NCI-H2196 (cell line): ENCODE measurements around the gene SEMA6D.

Experiments
- DNase-seq: peaks from one replicate; lab custom pipeline; 2025; ENCODE audit not compliant: unreplicated experiment; lab: John Stamatoyannopoulos, UW

Gene SEMA6D

DNA sequence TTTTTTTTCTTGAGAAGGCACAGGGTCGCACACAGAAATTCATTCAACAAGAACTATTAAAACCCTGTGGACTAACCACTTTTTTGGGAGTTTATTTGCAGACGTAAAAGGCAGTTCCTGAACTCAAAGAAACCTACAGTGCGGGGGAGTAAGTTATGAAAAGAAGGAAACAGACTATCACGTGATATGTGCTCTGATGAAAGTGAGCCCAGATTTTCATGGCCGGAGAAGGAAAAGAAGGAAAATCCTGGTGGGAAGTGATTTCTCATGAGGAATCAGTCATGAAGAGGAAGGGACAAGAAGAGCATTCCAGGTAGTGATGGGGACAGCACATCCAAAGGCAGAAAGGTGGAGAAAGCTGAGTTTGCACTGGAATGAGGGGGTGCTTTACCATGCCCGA is 26.1 kb downstream of the SEMA6D start:
- DNase-seq = no peak

GRCh38 chr15:47743886-47744285 is 26.6 kb downstream of the SEMA6D start:
- DNase-seq = no peak

GRCh38 chr15:47744496-47744895 is 27.2 kb downstream of the SEMA6D start:
- no peak for DNase-seq

DNA sequence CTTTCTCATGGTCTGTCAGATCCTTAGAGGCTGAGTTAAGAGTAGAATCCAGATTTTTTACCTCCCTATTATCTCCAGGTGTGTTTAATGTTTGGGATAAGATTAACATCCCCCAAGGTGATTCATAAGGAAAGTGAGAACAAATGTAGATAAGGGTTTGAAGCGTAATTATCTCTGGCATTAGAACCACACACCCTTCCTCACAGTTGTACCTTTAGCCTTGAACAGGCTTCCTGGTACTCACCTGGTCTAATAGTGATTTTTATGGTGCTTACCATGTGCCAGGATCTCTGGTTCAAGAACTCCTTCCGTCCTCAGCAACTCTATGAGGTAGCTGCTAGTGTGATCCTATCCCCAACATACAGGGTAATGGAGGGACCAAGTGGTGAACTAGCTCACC is 27.7 kb downstream of the SEMA6D start:
- DNase-seq = no peak

DNA sequence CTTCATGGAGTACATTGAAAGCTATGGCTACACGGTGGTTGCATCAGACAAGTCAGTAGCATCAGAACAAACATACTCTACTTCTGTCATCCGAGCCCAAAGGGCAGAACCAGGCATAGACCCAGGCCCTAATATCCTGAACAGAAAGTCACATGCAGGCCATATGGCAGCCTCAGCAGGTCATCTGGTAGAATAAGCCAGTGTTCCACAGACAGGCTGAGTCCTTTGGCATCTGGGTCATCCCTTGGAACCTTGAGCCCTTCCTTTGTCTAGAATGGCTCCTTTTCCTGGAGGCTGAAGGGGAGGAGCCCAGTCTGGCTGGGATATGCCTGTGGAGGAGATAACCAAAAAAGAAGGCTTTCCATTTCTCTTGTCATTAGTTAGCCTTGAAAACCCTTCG is 29.2 kb downstream of the SEMA6D start:
- no peak for DNase-seq

DNA sequence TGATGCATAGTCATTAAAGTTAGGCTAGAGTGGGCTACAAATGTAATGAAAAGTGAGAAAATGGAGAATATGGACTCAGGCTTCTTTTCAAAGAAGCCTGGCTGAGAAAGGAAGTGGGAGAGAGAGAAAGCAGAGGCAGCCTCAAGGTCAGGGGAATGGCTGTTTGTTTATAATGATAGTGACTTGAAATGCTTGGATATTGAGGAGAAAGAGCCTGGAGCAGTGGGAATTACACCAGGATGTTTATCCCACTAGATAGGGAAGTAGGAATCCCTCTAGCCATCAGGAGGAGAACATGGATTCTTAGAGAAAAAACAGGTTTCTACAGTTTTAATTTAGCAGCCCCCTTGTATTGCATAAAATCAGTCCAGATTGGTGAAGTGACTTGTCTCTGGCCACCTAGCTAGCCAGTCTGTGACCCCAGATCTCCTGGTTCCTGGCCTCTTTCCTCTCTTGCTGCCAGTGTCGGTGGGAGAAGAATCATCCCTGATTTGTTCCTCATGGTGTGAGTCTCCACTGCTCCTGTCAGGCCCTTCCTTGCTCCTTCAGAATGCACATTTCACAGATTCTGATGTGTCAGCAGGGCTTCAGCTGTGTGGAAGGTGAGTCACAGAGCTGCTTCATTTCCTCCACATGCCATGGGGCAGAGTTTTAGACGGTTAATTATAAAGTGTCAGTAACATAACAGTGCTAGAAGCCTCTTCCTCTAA is 32.9 kb downstream of the SEMA6D start:
- DNase-seq = no peak

DNA sequence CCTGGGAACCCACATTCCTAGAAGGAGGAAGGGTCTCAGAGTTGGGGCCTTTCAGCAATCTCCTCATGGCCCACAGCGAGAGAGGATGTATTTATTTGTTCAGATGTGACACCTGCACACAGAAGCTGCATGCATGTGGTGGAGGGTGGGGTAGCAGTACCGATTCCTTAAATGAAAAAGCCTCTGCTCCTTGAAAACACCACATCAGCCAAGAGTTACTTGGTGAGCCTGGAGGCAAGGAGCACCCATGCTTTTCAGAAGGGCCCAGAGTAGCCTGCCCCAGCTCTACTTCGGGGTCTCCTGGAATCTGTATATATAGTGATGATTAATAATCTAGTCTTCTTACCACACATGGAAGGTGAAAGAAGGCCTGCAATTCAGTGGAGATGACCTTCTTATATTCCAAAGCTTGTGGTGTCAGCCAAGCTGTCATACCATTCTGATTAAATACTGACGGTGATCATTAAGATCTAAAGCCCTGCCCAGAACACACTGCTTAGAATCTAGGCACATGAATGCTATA is 33.5 kb downstream of the SEMA6D start:
- no peak for DNase-seq

DNA sequence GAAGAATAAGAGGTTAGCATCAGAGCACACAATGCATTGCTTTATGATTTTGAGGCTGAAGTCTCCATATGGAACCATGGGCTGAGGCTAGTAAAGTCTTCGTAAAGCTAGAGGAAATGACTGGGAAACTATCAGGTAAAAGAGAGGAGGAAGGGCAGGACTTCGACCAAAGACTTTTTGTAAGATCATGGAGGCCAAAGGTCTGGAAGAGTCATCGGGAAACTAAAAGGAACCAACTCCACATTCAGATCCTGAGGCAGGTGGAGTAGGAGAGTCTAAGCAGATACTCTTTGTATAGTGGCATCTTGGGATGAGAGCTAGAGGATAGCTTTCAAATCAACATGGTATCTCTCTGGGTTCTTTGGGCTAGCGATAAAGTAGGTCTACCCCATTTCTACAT is 36.3 kb downstream of the SEMA6D start:
- no peak for DNase-seq

- DNase-seq = no peak
Measured at GRCh38 chr15:47754312-47754711, 37.0 kb downstream of the SEMA6D start.

DNA sequence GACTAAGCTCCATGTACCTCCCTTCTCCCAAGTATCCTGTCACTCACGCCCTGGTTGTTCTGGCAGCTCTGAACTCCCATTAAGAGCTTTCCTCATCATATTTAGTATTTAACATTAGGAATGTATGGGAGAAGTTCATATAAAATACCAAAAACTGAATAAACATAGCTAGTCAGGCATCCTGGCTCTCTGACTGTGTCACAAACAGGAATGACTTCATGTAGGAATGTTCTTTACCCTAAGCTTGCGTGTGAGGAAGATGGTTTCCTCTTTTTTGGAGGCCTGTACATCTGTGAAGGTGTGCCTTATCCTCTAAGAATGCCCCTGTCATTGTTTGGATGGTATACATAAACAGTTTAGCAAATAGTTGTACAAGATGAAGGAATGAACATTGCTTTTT is 38.6 kb downstream of the SEMA6D start:
- DNase-seq = no peak

GRCh38 chr15:47756872-47757271 is 39.6 kb downstream of the SEMA6D start:
- DNase-seq = no peak

GRCh38 chr15:47757331-47757730 is 40.0 kb downstream of the SEMA6D start:
- DNase-seq = no peak

DNA sequence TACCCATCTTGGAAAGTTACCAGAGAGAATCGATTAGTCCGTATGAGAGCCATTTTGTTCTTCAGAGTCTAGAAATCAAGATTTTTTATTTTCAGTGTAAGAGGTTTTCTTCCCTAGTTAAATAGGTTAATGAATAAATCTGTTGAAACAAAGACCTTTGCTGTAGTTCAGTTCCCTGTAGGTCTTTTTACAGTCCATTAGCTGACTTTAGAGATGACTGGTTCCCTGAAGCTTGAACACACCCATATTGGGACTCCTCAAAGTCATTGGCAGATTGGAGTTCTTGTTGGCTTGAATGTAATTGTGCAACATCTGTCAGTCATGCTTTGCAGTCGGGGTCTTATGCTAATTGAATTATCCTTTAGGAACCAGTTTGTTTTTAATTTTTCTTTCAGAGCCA is 45.3 kb downstream of the SEMA6D start:
- no peak for DNase-seq

DNA sequence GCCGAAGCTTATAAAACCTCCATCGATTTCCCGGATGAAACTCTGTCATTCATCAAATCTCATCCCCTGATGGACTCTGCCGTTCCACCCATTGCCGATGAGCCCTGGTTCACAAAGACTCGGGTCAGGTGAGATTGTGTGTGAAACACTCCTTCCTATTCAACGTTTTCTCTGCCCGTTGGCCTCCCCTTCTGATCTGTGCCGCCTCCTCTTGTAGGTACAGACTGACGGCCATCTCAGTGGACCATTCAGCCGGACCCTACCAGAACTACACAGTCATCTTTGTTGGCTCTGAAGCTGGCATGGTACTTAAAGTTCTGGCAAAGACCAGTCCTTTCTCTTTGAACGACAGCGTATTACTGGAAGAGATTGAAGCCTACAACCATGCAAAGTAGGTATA is 47.4 kb downstream of the SEMA6D start:
- DNase-seq = no peak

DNA sequence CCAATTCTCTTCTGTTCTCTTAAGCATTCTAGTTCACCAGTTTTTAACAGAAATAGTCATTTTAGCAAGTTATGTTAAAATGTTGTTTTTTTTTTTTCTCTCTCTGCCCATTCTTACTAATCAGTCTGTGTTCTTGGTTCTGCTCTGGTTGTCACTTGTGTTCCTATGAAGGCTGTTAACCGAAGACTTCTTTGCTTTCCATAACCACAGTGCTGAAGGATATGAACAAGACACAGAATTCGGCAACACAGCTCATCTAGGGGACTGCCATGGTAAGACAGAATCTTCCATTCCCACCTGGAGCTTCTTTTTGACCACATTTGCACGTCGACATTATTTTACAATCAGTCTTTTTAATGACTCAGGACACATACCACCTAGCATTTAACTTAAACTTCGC is 49.1 kb downstream of the SEMA6D start:
- no peak for DNase-seq

DNA sequence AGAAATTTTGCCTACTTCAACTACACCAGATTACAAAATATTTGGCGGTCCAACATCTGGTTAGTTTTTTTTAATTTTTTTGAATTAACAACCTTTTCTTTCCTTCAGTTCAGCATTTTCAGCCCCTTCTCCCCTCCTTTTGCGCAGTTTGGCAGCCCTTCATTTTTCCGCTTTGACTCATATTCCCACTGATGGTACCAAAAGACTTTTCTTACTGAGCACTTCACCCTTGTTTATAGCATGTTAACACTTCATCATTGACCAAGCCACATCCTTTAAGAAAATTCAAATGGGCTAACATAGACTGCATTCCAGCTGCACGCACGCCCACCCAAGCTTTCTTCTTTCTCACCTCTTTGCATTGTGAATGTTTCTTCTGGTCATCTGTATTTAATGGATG is 49.7 kb downstream of the SEMA6D start:
- DNase-seq = no peak

DNA sequence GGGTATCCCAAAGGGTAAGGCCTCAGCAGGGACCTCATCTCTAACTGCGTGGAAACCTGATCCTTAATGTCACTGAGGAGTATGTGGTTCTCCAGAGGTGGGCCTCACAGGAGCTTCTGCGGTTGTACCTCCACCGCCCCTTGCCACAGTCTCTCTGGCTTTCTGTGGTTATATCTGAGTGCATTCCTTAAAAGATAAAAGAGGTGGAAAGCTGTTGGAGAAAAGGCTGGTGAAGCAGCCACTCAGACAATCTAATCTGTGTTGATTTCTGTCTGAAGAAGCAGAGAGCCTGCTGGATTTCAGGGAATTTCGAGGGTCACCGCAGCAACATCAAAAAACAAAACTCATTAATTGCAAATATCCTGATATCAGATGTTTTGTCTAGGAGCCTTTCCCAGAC is 51.4 kb downstream of the SEMA6D start:
- DNase-seq = no peak

GRCh38 chr15:47769166-47769565 is 51.9 kb downstream of the SEMA6D start:
- DNase-seq = no peak

GRCh38 chr15:47773143-47773542 is 55.8 kb downstream of the SEMA6D start:
- DNase-seq = no peak

- no peak for DNase-seq
Measured at GRCh38 chr15:47778263-47778770, 61.0 kb downstream of the SEMA6D start.

- DNase-seq = no peak
Measured at GRCh38 chr15:47780971-47781370, 63.7 kb downstream of the SEMA6D start.

DNA sequence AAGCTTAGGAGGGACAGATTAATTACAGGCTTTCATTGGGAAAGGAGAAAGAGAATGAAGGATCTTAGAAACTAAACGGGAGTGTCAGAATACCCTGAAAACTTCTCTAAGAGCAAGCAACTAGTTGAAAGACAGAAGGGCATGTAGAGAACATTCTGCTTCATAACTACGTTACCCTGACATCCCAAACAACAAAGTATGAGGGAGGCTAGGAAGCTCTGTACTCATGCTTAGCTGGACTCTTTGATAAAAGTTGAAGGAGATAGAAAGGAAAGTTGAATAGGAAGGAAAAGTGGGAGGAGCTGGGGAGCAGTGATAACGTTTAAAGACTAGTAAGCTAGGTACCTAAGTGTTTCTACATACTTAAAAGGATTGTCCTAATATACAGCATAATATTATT is 64.2 kb downstream of the SEMA6D start:
- DNase-seq = no peak

- DNase-seq = no peak
Measured at GRCh38 chr15:47784820-47785219, 67.5 kb downstream of the SEMA6D start.
